GM08714 (cell line): ENCODE measurements around the gene SLC51A.
"Not testable (repeated sequence)": the region's sequence is repeated elsewhere in the genome, so short reads cannot be mapped to it uniquely, and the experiment has no call there.

Experiments used
- H3K4me3 ChIP-seq: fragments of 200-500 bp; sonication (Bioruptor generic); 2 replicates; pipeline ENCODE4 v1.5.1; 2014; ENCODE audit warnings: mild to moderate bottlenecking, low read length, inconsistent platforms
- ZNF274 ChIP-seq: IDR thresholded peaks from 2 replicates; pipeline ENCODE4 v1.6.1; 2012; ENCODE audit warnings: mild to moderate bottlenecking, low read depth, low read length

Gene SLC51A

DNA sequence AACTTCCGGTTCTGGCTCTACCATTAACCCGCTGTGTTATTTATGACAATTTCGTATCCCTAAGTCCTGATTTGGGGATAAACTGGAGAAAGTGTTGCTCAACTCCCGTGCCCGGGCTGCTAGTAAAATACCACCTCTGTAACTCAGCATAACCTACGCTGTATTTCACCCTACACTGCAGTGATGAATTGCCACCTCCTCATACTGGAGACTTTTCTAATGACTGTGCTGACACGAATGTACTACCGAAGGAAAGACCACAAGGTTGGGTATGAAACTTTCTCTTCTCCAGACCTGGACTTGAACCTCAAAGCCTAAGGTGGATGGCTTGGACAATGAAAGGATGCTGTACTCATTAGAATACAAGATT lies 16.5 kb downstream of the SLC51A start:
- TF ChIP-seq ZNF274, result no peak
- no peak overlapping the region for H3K4me3 ChIP-seq

DNA sequence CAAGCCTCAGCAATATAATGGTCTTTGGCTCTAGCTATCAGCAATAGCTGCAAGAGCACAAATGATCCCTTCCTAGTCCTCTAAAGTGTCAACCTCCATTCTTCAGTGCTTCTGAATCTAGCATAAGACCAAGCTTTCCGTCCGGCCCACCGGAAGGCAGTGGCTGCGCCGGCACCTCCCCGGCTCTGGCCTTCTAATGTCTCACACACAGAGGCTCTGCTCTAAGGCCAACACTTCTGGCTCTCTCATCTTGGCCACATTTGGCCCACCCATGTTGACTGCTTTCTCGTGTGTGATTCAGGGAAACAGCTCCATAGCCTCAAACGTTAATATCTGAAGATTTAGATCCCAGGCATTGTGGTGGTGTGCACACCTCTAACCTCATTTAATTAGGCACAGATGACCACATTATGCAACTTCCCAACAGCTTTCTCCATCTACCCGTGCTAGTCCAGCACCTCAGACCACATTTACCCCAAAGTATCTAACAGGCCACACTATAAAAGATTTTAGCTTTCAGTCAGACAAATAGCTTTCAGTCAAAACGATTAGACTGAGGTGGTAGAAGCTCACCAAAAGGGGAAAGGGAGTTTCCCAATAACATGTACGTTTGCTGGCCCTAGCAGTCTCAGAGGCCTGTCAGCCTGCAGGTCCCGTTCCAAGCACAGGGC lies 19.3 kb downstream of the SLC51A start:
- no peak for TF ChIP-seq ZNF274

DNA sequence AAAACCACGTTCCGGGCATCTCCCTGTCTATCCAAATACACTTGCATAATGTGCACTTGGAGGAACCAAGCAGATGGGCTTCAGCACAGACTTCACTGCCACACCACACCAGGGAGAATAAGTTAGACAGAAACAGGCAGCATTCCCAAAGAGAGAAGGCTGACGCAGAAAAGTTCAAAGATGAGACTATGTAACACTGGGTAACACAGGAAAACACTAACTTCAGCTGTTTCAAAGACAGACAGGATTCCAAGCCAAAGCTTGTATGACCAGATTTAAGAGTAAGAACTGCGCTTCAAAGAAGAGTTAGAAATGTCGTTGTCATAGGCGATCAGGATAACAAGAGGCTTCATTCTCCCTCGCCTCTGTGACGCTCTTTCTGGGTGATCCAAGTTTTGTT lies 19.9 kb downstream of the SLC51A start:
- no peak overlapping the region for H3K4me3 ChIP-seq
- no peak for TF ChIP-seq ZNF274

More for the DNA sequence above, 19.3 kb downstream of the SLC51A start:
- no peak overlapping the region for H3K4me3 ChIP-seq

DNA sequence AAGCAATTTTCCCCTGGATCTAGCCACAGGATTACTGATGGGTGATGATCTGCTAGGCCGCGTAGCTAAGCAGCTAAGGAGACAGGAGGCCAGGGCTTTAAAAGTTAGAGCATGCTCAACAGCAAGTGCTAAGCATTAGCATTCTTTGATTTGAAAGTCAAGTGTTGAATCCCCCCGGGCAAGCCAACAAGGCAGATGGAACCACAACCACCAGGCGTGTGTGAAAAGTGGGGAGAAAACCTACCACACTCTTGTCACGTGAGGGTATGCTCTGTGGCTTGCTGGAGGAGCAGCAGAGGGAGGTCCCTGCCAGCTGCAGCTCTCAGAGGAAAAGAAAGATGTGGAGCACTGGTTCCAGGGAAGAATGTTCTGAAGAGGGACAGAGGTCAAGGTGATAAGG lies 20.9 kb downstream of the SLC51A start:
- no peak for TF ChIP-seq ZNF274
- H3K4me3 ChIP-seq, result no peak overlapping the region

DNA sequence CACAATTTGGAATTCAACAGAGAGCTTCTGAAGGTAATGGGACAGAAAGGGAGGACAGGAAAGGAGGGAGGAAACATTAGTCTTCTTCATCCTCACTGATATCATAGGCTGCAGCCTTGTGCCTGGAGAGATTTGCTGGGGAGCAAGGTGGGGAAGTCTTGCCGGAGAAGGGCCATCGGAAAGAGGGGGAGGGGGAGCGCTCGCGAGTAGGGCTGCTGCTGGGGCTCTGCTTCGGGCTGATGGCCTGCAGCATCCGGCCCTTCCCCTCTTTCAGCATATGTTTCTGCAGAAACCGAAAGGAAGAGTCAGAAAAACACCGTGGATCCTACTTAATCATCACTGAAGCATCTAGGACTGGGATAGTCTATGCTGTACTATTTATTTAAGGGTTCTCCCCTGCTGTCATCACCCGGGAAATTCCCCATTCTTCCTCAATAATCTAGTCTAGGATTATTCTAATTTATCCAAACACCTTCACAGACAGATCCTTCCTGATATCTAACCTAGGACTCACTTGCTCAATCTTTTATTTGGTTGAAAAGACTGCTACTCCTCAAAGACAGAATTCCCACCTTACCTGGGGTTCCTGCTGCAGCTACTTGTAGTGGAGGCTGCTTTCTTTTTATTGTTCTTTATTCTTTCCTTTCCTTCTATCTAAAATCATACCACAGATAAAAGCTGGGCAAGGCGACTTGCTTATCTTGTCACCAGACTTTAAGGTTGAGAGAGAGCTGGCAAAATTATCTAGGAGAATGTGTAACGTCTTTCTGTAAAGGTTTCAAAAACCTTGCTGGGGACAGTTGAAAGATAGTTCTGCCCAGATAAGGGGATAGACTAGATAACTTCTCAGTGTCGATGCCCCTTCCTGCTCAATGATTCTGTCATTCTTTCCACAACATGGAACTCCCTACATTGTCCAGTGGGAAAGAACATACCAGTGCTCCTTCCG lies 22.6 kb downstream of the SLC51A start:
- TF ChIP-seq ZNF274, result no peak
- no peak overlapping the region for H3K4me3 ChIP-seq

GRCh38 chr3:196240424-196240823 lies 24.1 kb downstream of the SLC51A start:
- no peak for TF ChIP-seq ZNF274
- no peak overlapping the region for H3K4me3 ChIP-seq

- TF ChIP-seq ZNF274, result no peak
- H3K4me3 ChIP-seq, result no peak overlapping the region
Measured at GRCh38 chr3:196241704-196242103, 25.4 kb downstream of the SLC51A start.

GRCh38 chr3:196244166-196244565 lies 27.8 kb downstream of the SLC51A start:
- not testable (repeated sequence) for H3K4me3 ChIP-seq

DNA sequence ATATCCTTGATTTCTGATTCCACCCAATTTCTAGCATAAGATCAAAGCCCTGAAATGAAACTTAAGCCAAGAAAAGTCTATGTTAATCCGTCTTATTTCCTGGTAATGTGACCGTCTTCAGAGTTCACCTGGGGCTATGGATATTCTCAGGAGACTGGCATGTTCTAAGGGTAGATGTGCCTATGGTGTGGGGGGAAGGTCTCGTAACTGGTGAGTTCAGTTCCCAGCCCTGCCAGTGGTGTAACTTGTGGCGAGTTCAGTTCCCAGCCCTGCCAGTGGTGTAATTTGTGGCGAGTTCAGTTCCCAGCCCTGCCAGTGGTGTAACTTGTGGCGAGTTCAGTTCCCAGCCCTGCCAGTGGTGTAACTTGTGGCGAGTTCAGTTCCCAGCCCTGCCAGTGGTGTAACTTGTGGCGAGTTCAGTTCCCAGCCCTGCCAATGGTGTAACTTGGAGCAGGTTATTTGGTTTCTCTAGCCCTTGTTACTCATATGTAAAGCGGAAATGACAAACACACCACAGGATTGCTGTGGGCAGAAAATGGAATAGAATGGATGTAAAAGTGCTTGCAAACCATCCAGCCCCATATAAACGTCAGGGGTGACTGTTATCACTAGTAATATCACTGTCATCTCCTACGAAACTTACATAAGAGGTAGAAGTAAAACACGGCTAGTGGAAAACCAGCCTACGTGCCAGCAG lies 30.4 kb downstream of the SLC51A start:
- no peak overlapping the region for H3K4me3 ChIP-seq
- TF ChIP-seq ZNF274, result no peak

GRCh38 chr3:196251918-196252317 lies 35.6 kb downstream of the SLC51A start:
- no peak for TF ChIP-seq ZNF274

GRCh38 chr3:196254376-196255283 lies 38.3 kb downstream of the SLC51A start:
- no peak overlapping the region for H3K4me3 ChIP-seq
- TF ChIP-seq ZNF274, result no peak

More at GRCh38 chr3:196251918-196252317, 35.6 kb downstream of the SLC51A start:
- no peak overlapping the region for H3K4me3 ChIP-seq

GRCh38 chr3:196255776-196256175 lies 39.4 kb downstream of the SLC51A start:
- no peak for TF ChIP-seq ZNF274
- H3K4me3 ChIP-seq, result no peak overlapping the region

GRCh38 chr3:196260784-196261183 lies 44.5 kb downstream of the SLC51A start:
- TF ChIP-seq ZNF274, result no peak
- H3K4me3 ChIP-seq, result no peak overlapping the region

- no peak overlapping the region for H3K4me3 ChIP-seq
- TF ChIP-seq ZNF274, result no peak
Measured at GRCh38 chr3:196263819-196264218, 47.5 kb downstream of the SLC51A start.
